WTC11 (cell line): ENCODE results near the gene PRKCZ. TPM values are rescaled to one million over a fixed set of nuclear protein-coding genes. Genes with fewer than 3 reads are reported as not detected.

Experiments
- ATAC-seq: fragments of 200-7000 bp; cut with Tn5 transposase; 2 replicates; pipeline ENCODE4 v1.10.0; 2021; ENCODE audit warnings: mild to moderate bottlenecking, moderate library complexity
- CTCF ChIA-PET: fragments of 300-600 bp; sonication (Branson Sonifier 250); formaldehyde crosslinking; loops from one replicate; lab custom pipeline; 2021; ENCODE audit warnings: antibody characterized with exemption; lab: Charles Lee
- POLR2A ChIA-PET: fragments of 350-600 bp; sonication (Branson Sonifier 250); formaldehyde crosslinking; loops from one replicate; lab custom pipeline; 2021; ENCODE audit warnings: antibody characterized with exemption; lab: Charles Lee
- DNase-seq: peaks from one replicate; pipeline ENCODE4 v3.0.0; 2021; ENCODE audit warnings: low spot score
- H3K27ac Mint-ChIP-seq: 2 replicates; pipeline ENCODE4 v1.8.0; 2021; ENCODE audit warnings: mixed read lengths
- H3K27me3 Mint-ChIP-seq: 2 replicates; pipeline ENCODE4 v1.8.0; 2021; ENCODE audit warnings: low read depth, mild to moderate bottlenecking, moderate library complexity, mixed read lengths
- H3K36me3 Mint-ChIP-seq: 2 replicates; pipeline ENCODE4 v1.8.0; 2021; ENCODE audit warnings: mixed read lengths
- H3K4me1 Mint-ChIP-seq: 2 replicates; pipeline ENCODE4 v1.8.0; 2022; ENCODE audit warnings: mixed read lengths
- H3K4me3 Mint-ChIP-seq: 2 replicates; pipeline ENCODE4 v1.8.0; 2021; ENCODE audit warnings: mild to moderate bottlenecking, moderate library complexity, mixed read lengths
- H3K9me3 Mint-ChIP-seq: 2 replicates; pipeline ENCODE4 v1.8.0; 2021; ENCODE audit warnings: mixed read lengths
- ARID4B ChIP-seq: sonication (generic); formaldehyde crosslinking; IDR thresholded peaks from 2 replicates; pipeline ENCODE4 v1.8.0; 2023; ENCODE audit warnings: missing genetic modification reagents, mild to moderate bottlenecking, borderline replicate concordance
- ATF3 ChIP-seq: sonication (generic); formaldehyde crosslinking; conservative IDR thresholded peaks from 2 replicates; pipeline ENCODE4 v1.8.1; 2022; ENCODE audit warnings: mild to moderate bottlenecking, missing genetic modification reagents
- FOXP1 ChIP-seq: sonication (generic); formaldehyde crosslinking; IDR thresholded peaks from 2 replicates; pipeline ENCODE4 v1.8.0; 2022; ENCODE audit warnings: missing genetic modification reagents, mild to moderate bottlenecking, moderate library complexity, borderline replicate concordance
- MAX ChIP-seq: sonication (generic); formaldehyde crosslinking; IDR thresholded peaks from 2 replicates; pipeline ENCODE4 v1.8.0; 2022; ENCODE audit warnings: mild to moderate bottlenecking, missing genetic modification reagents
- MYBL2 ChIP-seq: sonication (generic); formaldehyde crosslinking; IDR thresholded peaks from 2 replicates; pipeline ENCODE4 v1.8.1; 2023; ENCODE audit warnings: mild to moderate bottlenecking, moderate library complexity, missing genetic modification reagents
- NFATC4 ChIP-seq: fragments of 250-450 bp; sonication (Bioruptor Pico); IDR thresholded peaks from 2 replicates; pipeline ENCODE4 v1.9.0; 2021; ENCODE audit warnings: mild to moderate bottlenecking
- NR2C2 ChIP-seq: sonication (generic); formaldehyde crosslinking; IDR thresholded peaks from 2 replicates; pipeline ENCODE4 v1.8.0; 2022; ENCODE audit warnings: mild to moderate bottlenecking, missing genetic modification reagents
- SMAD4 ChIP-seq: sonication (generic); formaldehyde crosslinking; IDR thresholded peaks from 2 replicates; pipeline ENCODE4 v1.8.0; 2022; ENCODE audit warnings: mild to moderate bottlenecking, missing genetic modification reagents
- SP1 ChIP-seq: sonication (generic); formaldehyde crosslinking; conservative IDR thresholded peaks from 2 replicates; pipeline ENCODE4 v1.8.1; 2022; ENCODE audit warnings: missing genetic modification reagents
- USF2 ChIP-seq: sonication (generic); formaldehyde crosslinking; IDR thresholded peaks from 2 replicates; pipeline ENCODE4 v1.8.1; 2023; ENCODE audit warnings: mild to moderate bottlenecking, missing genetic modification reagents, moderate library complexity
- ZNF219 ChIP-seq: sonication (generic); formaldehyde crosslinking; IDR thresholded peaks from 2 replicates; pipeline ENCODE4 v1.8.0; 2023; ENCODE audit warnings: missing genetic modification reagents, mild to moderate bottlenecking, borderline replicate concordance
- ZNF232 ChIP-seq: sonication (generic); formaldehyde crosslinking; IDR thresholded peaks from 2 replicates; pipeline ENCODE4 v1.8.0; 2022; ENCODE audit warnings: mild to moderate bottlenecking, missing genetic modification reagents
- ZNF416 ChIP-seq: fragments of 250-450 bp; sonication (Bioruptor Pico); IDR thresholded peaks from 2 replicates; pipeline ENCODE4 v1.9.0; 2021; ENCODE audit warnings: mild to moderate bottlenecking, inconsistent platforms
- total RNA-seq: library from RNA; stranded (reverse); gene quantifications from 3 replicates; pipeline ENCODE4 v1.2.3, GENCODE V29; 2021
- TF ChIP-seq, protein P1 (sequence below): sonication (generic); formaldehyde crosslinking; IDR thresholded peaks from 2 replicates; pipeline ENCODE4 v1.8.1; 2023; ENCODE audit warnings: mild to moderate bottlenecking, moderate library complexity, missing genetic modification reagents
- TF ChIP-seq, protein P2 (sequence below): fragments of 250-450 bp; sonication (Bioruptor Pico); IDR thresholded peaks from 2 replicates; pipeline ENCODE4 v1.9.0; 2021; ENCODE audit warnings: mild to moderate bottlenecking
- TF ChIP-seq, protein P3 (sequence below): sonication (generic); formaldehyde crosslinking; IDR thresholded peaks from 2 replicates; pipeline ENCODE4 v1.8.1; 2022; ENCODE audit warnings: missing genetic modification reagents, borderline replicate concordance

PRKCZ gene
- total RNA-seq, 1 experiment from 2014 or later: 52.5 TPM

- Mint-ChIP-seq H3K4me3 (no peak overlapping the region), H3K36me3 (peaks cover 14% of the 10 kb centered on the region), H3K27me3 (no peaks in the 10 kb centered on the region), H3K4me1 (peaks cover 3% of the 10 kb centered on the region; the same call in 1 of the 2 replicates), H3K27ac (peak overlapping the region; percentile 83), H3K9me3 (peaks cover 18% of the 10 kb centered on the region)
- TF ChIP-seq, protein P1, sequence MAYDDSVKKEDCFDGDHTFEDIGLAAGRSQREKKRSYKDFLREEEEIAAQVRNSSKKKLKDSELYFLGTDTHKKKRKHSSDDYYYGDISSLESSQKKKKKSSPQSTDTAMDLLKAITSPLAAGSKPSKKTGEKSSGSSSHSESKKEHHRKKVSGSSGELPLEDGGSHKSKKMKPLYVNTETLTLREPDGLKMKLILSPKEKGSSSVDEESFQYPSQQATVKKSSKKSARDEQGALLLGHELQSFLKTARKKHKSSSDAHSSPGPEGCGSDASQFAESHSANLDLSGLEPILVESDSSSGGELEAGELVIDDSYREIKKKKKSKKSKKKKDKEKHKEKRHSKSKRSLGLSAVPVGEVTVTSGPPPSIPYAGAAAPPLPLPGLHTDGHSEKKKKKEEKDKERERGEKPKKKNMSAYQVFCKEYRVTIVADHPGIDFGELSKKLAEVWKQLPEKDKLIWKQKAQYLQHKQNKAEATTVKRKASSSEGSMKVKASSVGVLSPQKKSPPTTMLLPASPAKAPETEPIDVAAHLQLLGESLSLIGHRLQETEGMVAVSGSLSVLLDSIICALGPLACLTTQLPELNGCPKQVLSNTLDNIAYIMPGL: no peak
- TF ChIP-seq, protein P2, sequence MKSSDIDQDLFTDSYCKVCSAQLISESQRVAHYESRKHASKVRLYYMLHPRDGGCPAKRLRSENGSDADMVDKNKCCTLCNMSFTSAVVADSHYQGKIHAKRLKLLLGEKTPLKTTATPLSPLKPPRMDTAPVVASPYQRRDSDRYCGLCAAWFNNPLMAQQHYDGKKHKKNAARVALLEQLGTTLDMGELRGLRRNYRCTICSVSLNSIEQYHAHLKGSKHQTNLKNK: no peak
- TF ChIP-seq MAX: no peak
- no peak for TF ChIP-seq ZNF219 (CRISPR knock-in tag)
- TF ChIP-seq ZNF232 (CRISPR knock-in tag): no peak
- TF ChIP-seq, protein P3, sequence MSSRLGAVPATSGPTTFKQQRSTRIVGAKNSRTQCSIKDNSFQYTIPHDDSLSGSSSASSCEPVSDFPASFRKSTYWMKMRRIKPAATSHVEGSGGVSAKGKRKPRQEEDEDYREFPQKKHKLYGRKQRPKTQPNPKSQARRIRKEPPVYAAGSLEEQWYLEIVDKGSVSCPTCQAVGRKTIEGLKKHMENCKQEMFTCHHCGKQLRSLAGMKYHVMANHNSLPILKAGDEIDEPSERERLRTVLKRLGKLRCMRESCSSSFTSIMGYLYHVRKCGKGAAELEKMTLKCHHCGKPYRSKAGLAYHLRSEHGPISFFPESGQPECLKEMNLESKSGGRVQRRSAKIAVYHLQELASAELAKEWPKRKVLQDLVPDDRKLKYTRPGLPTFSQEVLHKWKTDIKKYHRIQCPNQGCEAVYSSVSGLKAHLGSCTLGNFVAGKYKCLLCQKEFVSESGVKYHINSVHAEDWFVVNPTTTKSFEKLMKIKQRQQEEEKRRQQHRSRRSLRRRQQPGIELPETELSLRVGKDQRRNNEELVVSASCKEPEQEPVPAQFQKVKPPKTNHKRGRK (CRISPR knock-in tag): no peak
- no peak for TF ChIP-seq NR2C2 (CRISPR knock-in tag)
- TF ChIP-seq ATF3 (CRISPR knock-in tag): no peak
- TF ChIP-seq USF2 (CRISPR knock-in tag): no peak
- TF ChIP-seq ZNF416 (CRISPR knock-in tag): no peak
- no peak for TF ChIP-seq NFATC4 (CRISPR knock-in tag)
- no peak for TF ChIP-seq SP1 (CRISPR knock-in tag)
- no peak for TF ChIP-seq SMAD4 (CRISPR knock-in tag)
- no peak for TF ChIP-seq ARID4B (CRISPR knock-in tag)
- TF ChIP-seq FOXP1 (CRISPR knock-in tag): no peak
- no peak for TF ChIP-seq MYBL2 (CRISPR knock-in tag)
- ChIA-PET POLR2A (no interaction called here), CTCF (interaction anchor here (0.6 to 0.9 kb wide), 2 partner anchors 16 to 50 kb away, joined by 3 read pairs; no protein-coding TSS in a partner anchor)
- ATAC-seq (no peak), DNase-seq (no peak)
Observed at GRCh38 chr1:2124446-2125198, 74.4 kb downstream of the PRKCZ start.
